NOMO-1 treated with dmso at 0.1 percent for 144 hours (cell line): ENCODE results near the gene AK2.
"Not testable (repeated sequence)": the region's sequence is repeated elsewhere in the genome, so short reads cannot be mapped to it uniquely, and the experiment has no call there.

Experiments
- DNase-seq: peaks from one replicate; lab custom pipeline; 2025; ENCODE audit not compliant: unreplicated experiment; lab: John Stamatoyannopoulos, UW

Gene AK2

DNA sequence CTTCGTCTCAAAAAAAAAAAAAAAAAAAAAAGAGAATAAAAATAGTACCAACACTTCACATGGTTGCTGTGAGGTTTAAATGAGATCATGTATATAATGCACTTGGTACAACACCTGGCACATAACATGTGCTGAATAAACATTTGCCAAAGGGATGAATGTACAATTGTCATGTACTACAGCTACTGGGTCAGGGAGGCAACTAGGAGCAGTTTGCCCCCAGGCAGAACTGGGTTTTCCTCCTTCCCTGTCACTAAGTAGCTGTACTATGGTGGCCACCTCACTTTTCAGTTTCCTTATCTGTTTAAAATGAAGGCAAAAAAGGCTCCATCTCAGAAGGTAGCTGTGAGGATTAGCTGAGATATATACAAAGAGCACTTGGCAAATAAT is 11.5 kb downstream of the AK2 start:
- DNase-seq = no peak

DNA sequence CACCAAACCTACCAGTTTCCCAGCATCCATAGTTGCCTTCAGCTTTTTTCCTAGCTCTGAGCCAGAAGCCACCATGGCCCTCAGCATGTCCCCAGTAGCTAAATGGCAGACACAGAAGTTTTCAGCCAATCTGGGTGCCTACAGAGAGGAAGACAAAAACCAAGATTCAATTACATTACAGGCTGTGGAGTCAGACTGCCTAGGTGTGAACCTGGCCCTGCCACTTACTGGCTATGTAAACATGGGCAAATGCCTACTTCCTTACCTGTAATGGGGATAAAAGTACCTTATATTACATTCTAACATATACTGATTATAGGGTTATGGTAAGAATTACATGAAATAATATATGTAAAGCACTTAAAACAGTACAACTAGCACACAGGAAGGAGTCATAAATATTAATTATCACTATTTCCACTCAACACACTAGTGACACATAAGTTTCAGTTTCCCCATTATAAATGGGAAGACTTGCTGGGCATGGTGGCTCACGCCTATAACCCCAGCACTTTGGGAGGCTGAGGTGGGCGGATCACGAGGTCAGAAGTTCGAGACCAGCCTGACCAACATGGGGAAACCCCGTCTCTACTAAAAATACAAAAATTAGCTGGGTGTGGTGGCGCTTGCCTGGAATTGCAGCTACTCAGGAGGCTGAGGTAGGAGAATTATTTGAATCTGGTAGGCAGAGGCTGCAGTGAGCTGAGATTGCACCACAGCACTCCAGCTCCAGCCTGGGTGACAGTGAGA is 12.1 kb downstream of the AK2 start:
- not testable (repeated sequence) for DNase-seq

DNA sequence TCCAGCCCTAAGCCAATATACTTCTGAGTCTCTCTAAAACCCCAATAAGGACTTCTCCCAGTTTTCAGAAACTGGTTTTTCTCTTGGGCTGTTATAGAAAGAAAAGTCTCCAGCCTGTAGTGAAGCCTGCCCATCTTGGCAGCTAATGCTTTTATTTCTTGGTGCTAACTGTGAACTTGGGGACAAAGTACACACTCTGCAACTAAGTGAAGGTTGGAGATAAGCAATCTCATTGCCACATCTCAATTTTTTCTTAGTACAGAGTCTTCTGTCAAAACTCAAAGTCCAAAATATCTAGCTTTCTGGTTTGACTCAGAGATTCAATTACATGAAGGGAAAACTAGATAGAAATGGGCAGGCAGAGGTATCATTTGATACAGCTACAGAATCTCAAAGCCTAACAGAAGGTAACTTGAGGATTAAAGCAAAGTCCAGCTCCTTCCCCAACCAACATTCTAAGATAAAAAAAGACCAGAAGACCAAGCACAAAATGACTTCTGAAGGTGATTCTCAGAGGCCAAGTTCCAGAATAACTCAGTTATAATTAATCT is 14.0 kb downstream of the AK2 start:
- no peak for DNase-seq

DNA sequence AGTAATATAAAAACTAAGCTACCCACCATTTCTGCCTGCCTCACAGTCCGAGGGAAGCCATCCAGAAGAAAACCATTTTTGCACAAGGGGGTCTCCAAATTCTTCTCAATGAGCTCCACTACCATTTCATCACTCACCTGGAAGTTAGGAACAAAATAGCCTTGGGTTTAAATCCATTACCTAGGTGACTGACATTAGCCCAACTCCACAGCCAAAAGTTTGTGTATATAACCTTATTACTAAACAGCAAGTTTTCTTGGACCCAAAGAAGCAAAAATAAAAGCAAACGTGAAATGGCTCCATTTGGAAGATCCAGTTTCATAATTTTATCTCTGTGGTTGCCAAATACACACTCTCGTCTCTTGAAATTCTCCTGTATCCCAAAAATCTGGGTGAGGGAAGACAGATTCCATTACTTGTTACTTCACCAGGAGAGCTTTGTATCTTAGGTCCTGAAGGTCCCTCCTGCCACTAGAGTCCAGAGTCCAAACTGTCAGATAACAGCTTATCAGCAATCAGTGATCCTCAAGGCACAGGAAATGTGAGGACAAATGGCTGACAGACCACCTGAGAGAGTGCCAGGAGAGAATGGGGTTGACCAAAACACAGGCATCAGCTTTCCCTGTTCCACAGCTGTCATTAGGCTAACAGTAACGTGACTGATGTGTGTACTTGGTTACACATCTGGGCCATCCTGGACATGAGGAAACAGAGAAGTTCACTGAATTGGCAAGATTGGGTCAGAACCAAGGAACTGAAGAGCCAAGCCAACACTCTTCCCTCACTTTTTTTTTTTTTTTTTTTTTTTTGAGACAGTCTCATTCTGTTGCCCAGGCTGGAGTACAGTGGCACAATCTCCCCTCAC is 14.9 kb downstream of the AK2 start:
- no peak for DNase-seq

DNA sequence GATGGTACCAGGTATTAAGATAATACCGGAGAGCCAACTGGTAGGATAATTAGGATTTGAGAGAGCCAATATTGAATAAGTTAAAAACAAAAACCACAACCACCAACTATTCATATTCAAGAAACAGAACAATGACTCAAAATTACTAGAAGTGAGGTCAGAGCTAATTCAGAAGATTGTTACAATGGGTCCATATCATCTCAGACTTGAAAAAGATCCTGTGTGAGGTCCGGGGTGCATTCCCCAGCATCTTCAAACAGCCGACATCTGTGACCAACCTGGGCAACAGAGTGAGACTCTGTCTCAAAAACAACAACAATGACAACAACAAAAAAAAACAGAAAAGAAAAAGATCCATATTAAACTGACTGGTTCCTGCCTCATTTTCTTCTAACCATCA is 18.6 kb downstream of the AK2 start:
- DNase-seq = no peak

DNA sequence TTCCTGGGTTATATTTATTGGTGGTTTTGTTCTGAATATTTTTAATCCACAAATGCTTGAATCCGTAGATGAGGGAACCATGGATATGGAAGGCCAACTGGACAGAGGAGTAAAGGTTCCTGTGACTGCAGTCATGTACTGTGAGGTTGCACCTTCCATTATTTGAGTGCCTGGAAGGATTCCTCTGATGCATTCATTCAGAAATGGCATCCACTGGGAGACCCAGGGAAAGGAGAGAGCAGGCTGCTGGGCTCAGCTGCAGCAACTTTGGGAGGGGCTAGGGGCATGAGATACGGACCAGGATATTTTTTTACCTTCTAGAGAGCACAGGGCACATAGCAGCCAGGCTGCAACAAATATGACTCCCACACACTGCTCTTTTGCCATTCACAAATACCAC is 19.5 kb downstream of the AK2 start:
- DNase-seq = no peak

DNA sequence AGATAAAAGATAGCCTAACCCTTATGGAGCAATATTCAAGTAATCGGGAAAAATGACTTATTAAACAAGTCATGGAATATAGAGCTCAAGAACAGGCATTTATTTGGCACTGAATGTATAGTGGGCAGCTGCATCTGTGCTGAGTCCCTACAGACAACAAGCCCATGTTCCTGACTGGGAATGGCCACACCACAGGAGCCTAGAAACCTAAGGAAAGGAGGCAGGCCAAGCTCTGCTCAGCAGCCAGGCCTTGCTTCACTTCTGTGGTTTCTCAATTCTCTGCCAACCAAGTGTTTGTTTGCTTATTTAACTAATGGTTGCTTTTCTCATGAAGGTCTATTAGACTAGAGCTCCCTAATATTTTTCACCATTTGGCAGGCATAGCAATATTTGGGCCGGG is 21.5 kb downstream of the AK2 start:
- DNase-seq = no peak

DNA sequence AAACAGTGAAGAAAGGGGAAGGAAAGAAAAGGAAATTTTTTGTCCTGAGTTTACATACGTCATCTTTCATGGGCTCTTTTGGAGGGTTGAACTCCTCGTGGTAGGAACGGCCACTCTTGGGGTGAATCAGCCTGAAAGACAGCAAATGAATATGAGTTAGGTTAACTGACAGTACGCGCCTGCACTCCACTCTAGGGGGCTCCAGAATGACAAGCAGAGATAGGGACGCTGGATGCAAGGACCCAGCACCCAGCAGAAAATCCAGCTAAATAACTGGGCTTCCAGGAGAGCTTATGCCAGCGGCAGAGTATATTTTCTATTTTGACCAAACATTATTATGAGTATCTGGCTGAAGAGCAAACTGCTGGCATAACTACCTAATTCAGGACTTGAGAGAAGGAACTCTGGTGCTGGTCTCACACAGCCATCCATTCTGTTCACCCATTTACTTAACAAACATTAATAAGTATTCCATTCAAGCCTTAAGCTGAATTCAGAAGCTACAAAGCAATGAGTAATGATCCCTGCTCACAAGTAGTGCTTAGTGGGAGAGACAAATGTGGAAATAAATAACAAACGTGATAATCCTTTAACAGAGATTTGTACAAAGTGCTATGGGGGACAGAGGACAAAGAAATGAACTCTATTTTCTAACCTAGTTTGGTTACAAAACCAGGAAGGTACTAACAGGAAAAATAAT is 22.1 kb downstream of the AK2 start:
- no peak for DNase-seq

DNA sequence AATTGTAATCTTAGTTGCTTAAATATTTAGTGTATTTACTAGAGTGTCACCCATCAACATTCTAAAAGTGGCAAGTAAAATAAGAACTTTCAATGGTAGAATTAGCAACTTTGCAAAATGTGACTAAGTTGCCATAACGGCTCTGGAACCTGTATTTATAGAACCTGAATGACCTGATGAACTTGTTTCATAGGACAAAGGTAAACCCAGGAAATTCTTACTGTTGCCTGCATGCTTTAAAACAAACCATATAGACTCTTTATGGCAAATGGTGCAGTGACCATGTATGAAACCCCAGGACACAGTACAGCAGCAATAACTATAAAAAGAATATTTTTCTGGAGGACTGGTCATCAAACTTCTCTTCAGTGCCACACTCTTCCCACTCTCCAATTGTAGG is 22.9 kb downstream of the AK2 start:
- DNase-seq = no peak

DNA sequence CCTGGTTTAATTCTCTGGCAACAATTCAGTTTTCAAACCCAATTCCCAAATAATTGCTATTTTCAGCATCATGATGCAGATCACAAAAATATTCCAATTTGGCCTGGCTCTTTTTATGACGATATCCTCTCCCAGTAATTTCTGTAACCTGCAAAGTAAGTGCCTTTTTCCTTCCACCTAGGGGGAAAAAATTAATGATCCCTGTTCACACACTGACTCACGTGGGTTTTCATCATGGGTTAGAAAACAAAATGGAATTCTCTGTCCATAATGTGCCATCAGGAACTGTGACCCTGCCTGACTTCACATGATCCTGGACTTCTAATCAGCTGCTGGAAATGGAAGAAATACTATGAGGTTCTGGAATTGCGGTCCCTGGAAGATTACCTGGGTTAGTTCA is 24.5 kb downstream of the AK2 start:
- DNase-seq = no peak

DNA sequence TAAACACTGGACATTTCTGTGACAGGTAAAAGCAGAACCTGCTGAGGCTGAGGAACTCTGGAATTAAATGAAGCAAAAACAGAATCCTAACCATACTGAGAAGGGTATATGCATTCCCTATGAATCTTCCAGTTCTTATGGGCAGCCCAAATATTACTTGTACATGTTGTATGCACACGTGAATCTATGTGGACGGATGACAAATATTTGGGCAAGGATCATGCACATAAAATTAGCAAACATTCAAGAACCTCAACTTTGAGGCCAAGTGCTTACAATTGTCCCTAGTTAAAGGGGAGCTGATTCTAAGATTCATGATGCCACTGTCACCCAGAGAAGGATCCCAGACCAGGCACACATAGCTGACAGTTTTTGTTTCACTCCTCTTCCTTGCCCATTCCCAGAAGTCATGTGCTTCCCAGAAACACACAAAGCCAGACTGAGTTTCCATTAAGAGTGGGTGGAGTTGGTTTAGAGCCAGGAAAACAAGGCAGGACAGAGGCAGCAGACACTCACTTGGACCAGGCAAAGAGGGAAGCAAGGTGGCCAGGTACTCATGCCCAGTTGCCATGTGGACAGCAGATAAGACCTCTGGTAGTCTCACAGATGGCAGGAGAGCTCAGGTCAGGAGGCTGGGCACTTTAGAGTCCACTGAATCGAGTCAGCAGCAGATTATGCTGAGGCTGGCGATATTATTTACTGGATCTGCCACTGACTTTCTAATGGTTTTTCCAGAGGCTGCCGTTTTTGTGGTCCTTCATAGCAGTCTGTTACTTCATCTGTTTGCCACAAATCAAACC is 25.6 kb downstream of the AK2 start:
- no peak for DNase-seq

DNA sequence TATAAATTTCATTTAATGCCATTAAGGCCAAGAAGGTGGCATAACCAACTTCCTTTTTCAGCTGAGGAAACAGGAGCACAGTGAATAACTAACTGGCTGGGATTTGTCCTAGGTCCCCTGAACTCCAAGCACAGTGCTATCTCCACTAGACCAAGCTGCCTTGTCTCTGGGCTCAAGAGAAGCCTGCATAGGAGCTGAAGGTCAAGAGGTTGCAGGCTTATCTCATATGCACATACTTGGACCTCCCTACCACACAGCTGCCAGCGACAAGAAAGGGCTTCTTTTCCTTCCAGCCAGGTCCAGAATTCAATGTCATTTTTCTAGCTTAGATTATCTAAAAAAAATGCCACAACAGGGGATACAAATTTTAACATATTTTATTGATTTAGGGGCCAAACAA is 27.1 kb downstream of the AK2 start:
- no peak for DNase-seq

DNA sequence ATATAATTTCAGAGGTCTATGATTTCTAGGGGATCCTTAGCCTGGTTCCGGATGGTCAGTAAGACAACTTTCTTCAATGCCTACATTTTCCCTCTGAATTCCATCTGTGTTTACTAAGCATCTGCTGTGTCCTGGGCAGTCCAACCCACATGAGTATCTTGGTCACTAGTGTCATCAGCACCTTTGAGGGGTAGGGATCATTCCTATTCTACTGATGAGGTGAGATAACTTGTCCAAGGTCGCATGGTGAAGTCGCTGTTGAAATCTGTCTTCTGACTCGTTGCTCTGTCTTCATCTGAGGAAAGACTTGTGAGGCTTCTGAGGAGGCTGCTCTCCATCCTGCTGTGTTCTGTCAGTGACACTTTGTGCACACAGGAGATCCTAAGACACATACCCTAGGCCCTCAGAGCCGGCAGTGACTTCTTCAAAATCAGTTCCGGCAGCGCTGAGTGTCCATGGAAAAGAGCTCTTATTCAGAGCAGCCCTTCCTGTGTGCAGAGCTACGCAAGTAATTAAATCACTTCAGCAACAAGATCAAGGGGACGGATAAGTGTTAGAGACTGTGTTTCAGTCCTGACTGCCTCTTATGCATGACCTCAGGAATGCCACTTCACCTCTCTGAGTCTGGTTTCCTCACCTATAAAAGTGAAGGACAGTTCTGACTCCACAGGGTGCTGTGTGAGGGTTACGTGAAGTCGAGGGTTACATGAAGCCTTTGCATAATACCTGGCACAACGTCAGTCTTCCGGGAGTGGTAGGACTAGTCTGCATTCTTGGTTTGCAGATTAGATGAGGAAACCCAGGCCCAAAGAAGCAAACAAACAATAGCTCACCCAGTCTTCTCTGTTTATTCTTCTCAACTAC is 28.4 kb downstream of the AK2 start:
- DNase-seq = no peak

DNA sequence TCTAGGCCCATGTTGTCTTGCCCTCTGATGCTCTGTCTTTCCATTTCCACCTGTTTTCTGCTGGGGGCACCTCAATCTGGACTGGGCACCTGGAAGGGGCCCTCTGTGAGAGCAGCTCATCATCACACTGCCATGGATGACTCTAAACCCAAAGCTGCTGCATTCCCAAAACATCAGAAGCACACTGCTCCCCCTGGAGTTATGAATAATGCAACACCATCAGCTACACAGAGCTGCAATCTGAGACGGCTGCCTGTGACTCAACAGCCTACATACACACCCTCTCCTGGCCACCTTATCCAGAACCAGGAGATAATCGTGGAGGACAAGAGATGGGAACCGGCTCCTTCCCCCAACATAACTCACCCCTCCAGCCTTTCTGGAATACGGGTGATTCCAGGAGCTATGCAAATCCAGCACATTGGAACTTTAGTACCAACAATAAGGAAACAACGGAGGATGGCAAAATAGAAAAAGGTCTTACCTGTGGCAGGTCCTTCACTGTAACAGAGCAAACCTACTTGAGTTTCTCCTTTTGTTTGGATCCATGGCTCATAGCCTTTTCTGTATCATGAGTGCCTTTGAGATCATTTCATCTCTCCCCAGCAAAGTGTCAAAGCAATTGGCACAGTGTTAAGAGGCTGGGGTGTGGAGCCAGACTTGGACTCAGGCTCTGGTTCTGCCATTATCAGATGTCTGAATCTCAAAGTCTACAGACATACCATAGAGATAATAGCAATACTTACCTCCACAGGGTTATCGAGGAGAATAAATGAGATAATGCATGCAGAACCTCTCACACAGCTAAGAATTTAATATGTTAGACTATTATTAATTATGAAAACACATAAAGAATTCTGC is 29.3 kb downstream of the AK2 start:
- no peak for DNase-seq

DNA sequence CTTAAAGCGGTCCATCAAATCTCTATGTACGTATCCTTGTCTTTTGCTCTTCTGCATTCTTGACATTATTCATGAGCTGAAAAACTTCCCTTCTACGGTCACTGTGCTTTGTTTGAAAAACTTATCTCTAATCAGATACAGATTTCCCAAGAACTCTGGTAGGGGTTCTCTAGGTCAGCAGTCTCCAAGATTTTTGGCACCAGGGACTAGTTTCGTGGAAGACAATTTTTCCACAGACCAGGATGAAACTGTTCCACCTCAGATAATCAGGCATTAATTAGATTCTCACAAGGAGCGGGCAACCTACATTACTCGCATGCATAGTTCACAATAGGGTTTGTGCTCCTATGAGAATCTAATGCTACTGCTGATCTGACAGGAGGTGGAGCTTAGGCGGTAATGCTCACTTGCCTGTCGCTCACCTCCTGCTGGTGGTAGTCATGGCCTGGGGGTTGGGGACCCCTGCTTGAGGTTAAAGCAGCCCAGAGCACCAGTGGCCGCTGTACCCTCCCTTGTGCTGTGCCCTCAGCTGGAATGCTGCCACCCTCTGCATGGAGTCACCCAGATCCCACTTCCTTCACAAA is 30.8 kb downstream of the AK2 start:
- no peak for DNase-seq

DNA sequence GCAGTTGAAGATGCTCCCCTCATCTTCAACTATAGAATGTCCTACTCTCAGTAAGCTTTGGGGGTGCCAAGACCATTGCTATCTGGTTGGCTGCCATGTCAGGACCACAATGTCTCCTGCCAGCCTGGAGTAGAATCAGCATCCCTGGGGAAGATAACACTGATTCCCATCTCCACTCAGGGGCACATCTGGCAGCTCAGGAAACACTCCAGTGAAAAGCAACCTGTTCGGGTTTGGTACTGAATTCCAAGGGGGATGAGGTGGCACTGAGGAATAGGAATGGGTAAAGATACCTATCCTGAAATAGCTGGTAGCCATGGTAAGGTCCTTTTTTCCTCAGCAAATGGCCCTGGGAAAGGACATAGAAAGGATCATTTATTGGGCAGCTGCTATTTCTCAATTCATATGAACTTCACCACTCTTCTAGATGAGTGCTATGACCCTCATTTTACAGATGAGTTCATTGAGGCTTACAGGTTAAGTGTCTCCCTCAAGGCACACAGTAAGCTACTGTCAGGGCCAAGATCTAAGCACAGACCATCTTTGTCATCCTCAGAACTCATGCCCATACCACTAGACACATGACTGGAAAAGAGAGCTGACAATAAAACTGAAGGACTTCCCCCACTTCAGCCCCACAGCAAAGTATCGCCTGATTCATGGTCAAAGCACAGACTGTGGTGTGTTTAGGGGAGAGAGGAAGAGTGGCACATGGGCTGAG is 31.4 kb downstream of the AK2 start:
- DNase-seq = no peak

DNA sequence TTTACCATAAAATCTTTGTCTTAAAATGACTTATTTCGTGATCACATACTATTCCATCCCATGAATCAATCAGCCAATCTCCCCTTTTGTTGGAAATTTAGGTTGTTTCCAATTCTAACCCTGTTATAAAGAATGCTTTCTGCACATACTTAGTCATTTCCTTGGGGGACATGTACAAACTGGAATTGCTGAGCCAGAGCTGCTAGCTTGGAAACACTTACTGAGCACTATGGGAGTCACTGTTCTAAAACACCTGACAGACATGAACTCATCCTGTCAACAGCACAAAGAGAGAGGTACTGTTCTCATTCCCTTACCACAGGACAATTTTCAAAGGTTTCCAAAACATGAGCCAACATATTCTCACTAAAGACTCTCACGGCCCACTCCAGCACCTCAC is 32.1 kb downstream of the AK2 start:
- no peak for DNase-seq

DNA sequence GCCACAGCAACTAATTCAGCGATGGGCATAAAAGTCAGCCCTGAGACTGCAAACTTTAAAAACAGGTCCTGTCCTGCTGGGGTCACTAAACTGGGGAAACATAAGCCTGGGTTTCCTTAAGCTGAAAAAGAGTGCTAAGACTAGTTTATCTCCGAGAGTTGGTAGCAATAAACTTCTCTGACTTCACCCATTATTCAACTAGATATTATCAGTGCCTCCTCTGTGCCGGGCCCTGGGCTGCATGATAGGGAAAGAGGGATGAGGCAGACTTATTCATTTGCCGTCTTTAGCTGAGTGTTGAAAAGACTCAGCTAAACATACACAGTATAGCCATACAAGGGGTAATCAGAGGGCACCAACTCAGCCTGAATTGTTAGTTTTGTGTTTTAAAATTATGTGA is 33.0 kb downstream of the AK2 start:
- no peak for DNase-seq
